Activated CD8-positive, alpha-beta T cell treated with anti-CD3 and anti-CD28 coated beads for 36 hours (primary cell): ENCODE data around the gene GPSM3. TPM values are rescaled to one million over a fixed set of nuclear protein-coding genes. Genes with fewer than 3 reads are reported as not detected.

Source experiments
- ATAC-seq: fragments of 200-7000 bp; cut with Tn5 transposase; one replicate; pipeline ENCODE4 v1.10.0; 2021; ENCODE audit warnings: mild to moderate bottlenecking, moderate library complexity
- CTCF ChIA-PET: fragments of 350-600 bp; sonication (Branson Sonifier 250); formaldehyde crosslinking; loops from one replicate; lab custom pipeline; 2021; ENCODE audit warnings: antibody characterized with exemption; lab: Charles Lee
- POLR2A ChIA-PET: fragments of 350-600 bp; sonication (Branson Sonifier 250); formaldehyde crosslinking; loops from one replicate; lab custom pipeline; 2021; ENCODE audit warnings: antibody characterized with exemption; lab: Charles Lee
- DNase-seq: peaks from one replicate; pipeline ENCODE4 v3.0.0-alpha.2; 2020
- H3K27ac Mint-ChIP-seq: one replicate; pipeline ENCODE4 v1.8.0; 2021; ENCODE audit warnings: mild to moderate bottlenecking, mixed read lengths
- H3K27me3 Mint-ChIP-seq: one replicate; pipeline ENCODE4 v1.8.0; 2021; ENCODE audit warnings: mixed read lengths
- H3K36me3 Mint-ChIP-seq: one replicate; pipeline ENCODE4 v1.8.0; 2021; ENCODE audit warnings: low read depth, mixed read lengths
- H3K4me1 Mint-ChIP-seq: one replicate; pipeline ENCODE4 v1.8.0; 2021; ENCODE audit warnings: low read depth, mixed read lengths
- H3K4me3 Mint-ChIP-seq: one replicate; pipeline ENCODE4 v1.8.0; 2021; ENCODE audit warnings: mild to moderate bottlenecking, moderate library complexity, mixed read lengths
- H3K9me3 Mint-ChIP-seq: one replicate; pipeline ENCODE4 v1.8.0; 2021; ENCODE audit warnings: mixed read lengths
- CTCF ChIP-seq: fragments of 200-600 bp; IDR thresholded peaks from one replicate; pipeline ENCODE4 v1.8.0; 2022; ENCODE audit warnings: antibody characterized with exemption, mild to moderate bottlenecking
- intact Hi-C: fragments of 100-400 bp; cut with micrococcal nuclease; formaldehyde crosslinking; loops from one replicate; pipeline ENCODE4 v1.10.0; 2022
- total RNA-seq, 2 experiments: library from RNA; stranded (reverse); gene quantifications; one replicate each; pipeline ENCODE4 v1.2.3, GENCODE V29; 2021

Gene GPSM3
- total RNA-seq, 2 experiments from 2014 or later, result 67.8 to 68.7 TPM

- Mint-ChIP-seq H3K27me3 (no peaks in the 10 kb centered on the region), H3K36me3 (no peaks in the 10 kb centered on the region), H3K4me3 (no peak overlapping the region), H3K4me1 (peaks cover 16% of the 10 kb centered on the region), H3K9me3 (no peaks in the 10 kb centered on the region), H3K27ac (no peak overlapping the region)
- ChIA-PET POLR2A (no interaction called here), CTCF (no interaction called here)
- DNase-seq, result no peak
- TF ChIP-seq CTCF, result no peak
- no peak for ATAC-seq
- intact Hi-C loops, result no loop called here
Observed at GRCh38 chr6:32198866-32199265, 6.4 kb upstream of the GPSM3 start.

- ChIA-PET CTCF (interaction anchor here (1.2 kb wide), 1 partner anchor 55 kb away, joined by 3 read pairs; no protein-coding TSS in a partner anchor), POLR2A (interaction anchor here (1.6 kb wide), 1 partner anchor 55 kb away, joined by 3 read pairs; no protein-coding TSS in a partner anchor)
- H3K27ac Mint-ChIP-seq, result no peak overlapping the region
- intact Hi-C loops, result no loop called here
- ATAC-seq (no peak), DNase-seq (no peak)
- TF ChIP-seq CTCF, result no peak
- no peaks in the 10 kb centered on the region for H3K27me3 Mint-ChIP-seq
- no peak overlapping the region for H3K4me3 Mint-ChIP-seq
- H3K4me1 Mint-ChIP-seq, result peaks cover 21% of the 10 kb centered on the region
- H3K36me3 Mint-ChIP-seq, result no peaks in the 10 kb centered on the region
- no peaks in the 10 kb centered on the region for H3K9me3 Mint-ChIP-seq
Observed at GRCh38 chr6:32198345-32198696, 5.9 kb upstream of the GPSM3 start.

GRCh38 chr6:32196682-32197616, 4.5 kb upstream of the GPSM3 start:
- Mint-ChIP-seq H3K4me3 (peak overlapping the region; percentile 94), H3K9me3 (no peaks in the 10 kb centered on the region), H3K27ac (peak overlapping the region; percentile 100), H3K36me3 (no peaks in the 10 kb centered on the region), H3K4me1 (peaks cover 22% of the 10 kb centered on the region), H3K27me3 (no peaks in the 10 kb centered on the region)
- no peak for TF ChIP-seq CTCF
- ATAC-seq (no peak), DNase-seq (no peak)
- POLR2A ChIA-PET, result interaction anchor here (0.6 to 1.6 kb wide), 3 partner anchors 27 to 498 kb away, joined by 3 to 4 read pairs (median 3); partner anchors contain the start of gene NOTCH4
- CTCF ChIA-PET, result interaction anchor here (1.2 kb wide), 1 partner anchor 57 kb away, joined by 3 read pairs; no protein-coding TSS in a partner anchor
- intact Hi-C loops, result no loop called here

GRCh38 chr6:32195902-32196681, 3.6 kb upstream of the GPSM3 start:
- intact Hi-C loops, result loop anchor here (2.0 kb wide), 2 partner anchors 17 to 65 kb away; partner anchors contain the start of genes FKBPL and RNF5
- Mint-ChIP-seq H3K27ac (peak overlapping the region; percentile 100), H3K36me3 (peaks cover 5% of the 10 kb centered on the region), H3K4me1 (peaks cover 22% of the 10 kb centered on the region), H3K27me3 (no peaks in the 10 kb centered on the region), H3K9me3 (no peaks in the 10 kb centered on the region), H3K4me3 (peak overlapping the region; percentile 94)
- TF ChIP-seq CTCF, result no peak
- DNase-seq, result peak; percentile 87
- ChIA-PET CTCF (interaction anchor here (0.8 to 4.4 kb wide), 10 partner anchors 17 to 78 kb away, joined by 3 to 32 read pairs (median 4); partner anchors contain the start of genes AGPAT1, ATF6B and FKBPL), POLR2A (interaction anchor here (0.6 to 2.0 kb wide), 7 partner anchors 9 to 772 kb away, joined by 3 to 13 read pairs (median 4); partner anchors contain the start of genes AGPAT1, BRD2, FKBPL and RNF5)
- no peak for ATAC-seq
